Measurements from ENCODE around the gene AP2A2. TPM values are rescaled to one million over a fixed set of nuclear protein-coding genes. Genes with fewer than 3 reads are reported as not detected.

Gene AP2A2
- total RNA-seq, 1 experiment from 2014 or later = 42.6 TPM

DNA sequence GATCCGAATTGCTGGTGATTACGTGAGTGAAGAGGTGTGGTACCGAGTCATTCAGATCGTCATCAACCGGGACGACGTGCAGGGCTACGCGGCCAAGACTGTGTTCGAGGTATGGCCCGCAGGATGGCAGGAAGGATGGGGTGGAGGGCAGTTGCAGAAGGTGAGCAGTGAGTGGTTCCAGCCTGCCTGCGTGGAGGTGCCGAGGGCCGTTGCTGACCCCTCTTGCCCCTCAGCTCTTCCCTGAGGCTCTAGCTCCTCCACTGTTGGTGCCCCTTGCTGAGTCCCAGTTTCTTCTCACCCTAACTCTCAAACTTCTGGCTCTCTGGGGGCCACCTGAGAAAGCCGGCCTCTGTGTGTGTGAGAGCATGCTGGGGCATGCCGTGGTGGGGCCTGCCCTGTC lies 66.9 kb downstream of the AP2A2 start:
- H3K36me3 ChIP-seq = peaks cover 12% of the 10 kb centered on the region

DNA sequence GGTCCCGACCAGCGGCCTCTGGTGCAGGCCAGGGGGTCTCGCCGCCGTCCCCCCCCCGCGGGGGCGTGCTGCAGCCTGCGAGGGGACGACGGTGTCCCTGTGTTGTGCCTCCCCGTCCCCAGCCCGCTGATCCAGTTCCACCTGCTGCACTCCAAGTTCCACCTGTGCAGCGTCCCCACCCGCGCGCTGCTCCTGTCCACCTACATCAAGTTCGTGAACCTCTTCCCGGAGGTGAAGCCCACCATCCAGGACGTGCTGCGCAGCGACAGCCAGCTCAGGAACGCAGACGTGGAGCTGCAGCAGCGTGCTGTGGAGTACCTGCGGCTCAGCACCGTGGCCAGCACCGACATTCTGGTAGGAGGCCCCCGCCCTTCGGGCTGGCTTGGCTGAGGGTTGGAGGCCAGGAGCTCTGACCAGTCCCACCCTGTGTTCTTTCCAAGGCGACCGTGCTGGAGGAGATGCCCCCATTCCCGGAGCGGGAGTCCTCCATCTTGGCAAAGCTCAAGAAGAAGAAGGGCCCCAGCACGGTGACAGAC lies 68.0 kb downstream of the AP2A2 start:
- Histone ChIP-seq H3K4me1 (no peaks in the 10 kb centered on the region), H3K36me3 (peaks cover 11% of the 10 kb centered on the region), H3K4me3 (no peak overlapping the region), H3K9me3 (replicated peaks) (no peaks in the 10 kb centered on the region), H3K27me3 (no peaks in the 10 kb centered on the region), H3K27ac (no peak overlapping the region)
- DNase-seq = no peak

More for the DNA sequence above, 66.9 kb downstream of the AP2A2 start:
- Histone ChIP-seq H3K9me3 (replicated peaks) (no peaks in the 10 kb centered on the region), H3K27me3 (no peaks in the 10 kb centered on the region), H3K4me3 (no peak overlapping the region), H3K4me1 (no peaks in the 10 kb centered on the region), H3K27ac (no peak overlapping the region)
- no peak for DNase-seq

- no peak for DNase-seq
- no peaks in the 10 kb centered on the region for H3K27me3 ChIP-seq
- H3K9me3 ChIP-seq (replicated peaks) = no peaks in the 10 kb centered on the region
- no peak overlapping the region for H3K27ac ChIP-seq
- H3K36me3 ChIP-seq = peaks cover 4% of the 10 kb centered on the region
- H3K4me1 ChIP-seq = no peaks in the 10 kb centered on the region
- no peak overlapping the region for H3K4me3 ChIP-seq
These were observed 69.5 kb downstream of the AP2A2 start for GRCh38 chr11:995044-995751.

DNA sequence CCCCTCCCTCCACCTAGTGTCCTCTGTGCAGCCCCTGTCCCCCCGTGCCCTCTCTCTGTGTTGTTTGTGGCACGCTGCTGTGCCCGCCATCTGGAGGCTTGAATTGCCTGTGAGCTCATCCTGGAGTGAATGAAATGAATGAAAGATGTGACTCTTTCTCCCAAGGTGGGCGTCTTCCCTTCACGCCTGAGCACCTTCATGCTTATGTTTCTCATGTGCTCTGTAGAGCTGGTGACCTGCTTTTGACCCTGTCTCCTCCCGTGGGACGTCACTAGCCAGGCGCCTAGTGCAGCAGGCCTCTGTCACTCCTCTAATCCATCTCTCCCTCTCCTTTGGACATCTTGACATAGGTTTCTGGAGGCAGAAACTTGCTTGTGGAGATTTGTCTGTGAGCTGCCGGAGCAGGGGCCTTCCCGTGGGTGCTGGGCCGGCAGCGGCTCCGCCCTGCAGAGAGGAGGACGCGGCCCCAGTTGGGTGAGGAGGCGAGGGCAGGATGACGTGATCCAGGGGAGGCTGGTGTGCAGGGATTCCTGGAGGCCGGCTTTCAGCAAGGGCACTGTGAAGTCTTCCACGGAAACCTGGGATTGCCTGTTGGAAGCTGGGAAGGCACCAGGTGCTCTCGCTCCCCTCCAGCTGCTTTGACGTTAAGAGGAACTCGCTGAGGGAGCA lies 70.2 kb downstream of the AP2A2 start:
- H3K4me3 ChIP-seq = no peak overlapping the region
- no peak for DNase-seq
- no peaks in the 10 kb centered on the region for H3K9me3 ChIP-seq (replicated peaks)
- peaks cover 4% of the 10 kb centered on the region for H3K36me3 ChIP-seq
- no peaks in the 10 kb centered on the region for H3K27me3 ChIP-seq
- H3K27ac ChIP-seq = no peak overlapping the region
- no peaks in the 10 kb centered on the region for H3K4me1 ChIP-seq

DNA sequence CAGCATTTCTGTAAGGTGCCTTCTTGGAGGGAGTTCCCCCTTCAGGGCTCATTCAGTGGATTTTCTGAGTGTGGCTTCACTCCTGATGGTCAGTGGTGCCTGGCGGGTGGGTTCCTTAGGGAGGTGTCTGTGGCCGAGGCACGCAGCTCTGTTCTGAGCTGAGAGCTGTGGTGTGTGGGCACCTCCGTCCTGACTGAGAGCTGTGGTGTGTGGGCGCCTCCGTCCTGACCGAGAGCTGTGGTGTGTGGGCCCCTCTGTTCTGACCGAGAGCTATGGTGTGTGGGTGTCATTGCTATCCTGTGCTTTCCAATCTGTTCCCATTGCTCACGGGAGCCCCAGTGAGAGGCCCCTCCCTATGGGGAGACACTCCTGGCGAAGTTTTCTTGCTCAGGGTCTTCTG lies 71.0 kb downstream of the AP2A2 start:
- Histone ChIP-seq H3K36me3 (peaks cover 4% of the 10 kb centered on the region), H3K4me1 (no peaks in the 10 kb centered on the region), H3K27me3 (no peaks in the 10 kb centered on the region), H3K4me3 (no peak overlapping the region), H3K9me3 (replicated peaks) (no peaks in the 10 kb centered on the region), H3K27ac (no peak overlapping the region)
- DNase-seq = no peak

DNA sequence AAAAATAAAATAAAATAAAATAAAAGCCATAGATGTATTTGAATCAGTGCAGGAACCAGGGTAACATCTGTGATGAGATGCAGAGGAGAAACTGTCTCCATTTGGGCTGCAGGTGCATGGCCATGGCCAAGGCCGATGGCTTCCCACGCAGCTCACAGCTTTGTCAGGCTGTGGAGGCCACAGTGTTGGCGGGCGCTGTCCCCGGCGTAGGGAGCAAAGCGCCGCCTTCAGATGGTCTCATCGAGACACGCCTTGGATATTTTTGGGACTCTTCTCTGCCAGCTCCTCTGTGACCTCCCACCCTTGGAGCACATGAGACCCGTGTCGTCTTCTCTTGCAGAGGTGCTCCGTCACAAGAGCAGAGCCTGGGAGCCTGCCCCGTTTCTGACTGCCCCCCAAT lies 72.2 kb downstream of the AP2A2 start:
- Histone ChIP-seq H3K27me3 (no peaks in the 10 kb centered on the region), H3K4me1 (no peaks in the 10 kb centered on the region), H3K4me3 (no peak overlapping the region), H3K9me3 (replicated peaks) (no peaks in the 10 kb centered on the region), H3K27ac (no peak overlapping the region), H3K36me3 (peaks cover 11% of the 10 kb centered on the region)
- no peak for DNase-seq

DNA sequence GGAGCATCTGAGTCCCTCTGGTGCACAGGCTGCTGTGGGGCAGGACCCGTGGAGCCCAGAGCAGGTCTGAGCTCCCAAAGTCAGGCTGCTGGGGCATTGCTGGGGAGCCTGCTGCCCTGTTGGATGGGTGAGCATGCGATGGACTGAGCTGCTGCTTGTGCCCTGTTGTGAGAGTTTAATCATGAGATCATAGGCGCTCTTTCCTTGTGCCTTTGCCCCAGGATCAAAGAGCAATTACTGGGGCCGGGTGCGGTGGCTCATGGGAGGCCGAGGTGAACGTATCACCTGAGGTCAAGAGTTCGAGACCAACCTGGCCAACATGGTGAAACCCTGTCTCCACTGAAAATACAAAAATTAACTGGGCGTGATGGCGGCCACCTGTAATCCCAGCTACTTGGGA lies 73.3 kb downstream of the AP2A2 start:
- no peaks in the 10 kb centered on the region for H3K9me3 ChIP-seq (replicated peaks)
- no peaks in the 10 kb centered on the region for H3K27me3 ChIP-seq
- DNase-seq = no peak
- peaks cover 11% of the 10 kb centered on the region for H3K36me3 ChIP-seq
- H3K27ac ChIP-seq = no peak overlapping the region
- H3K4me3 ChIP-seq = no peak overlapping the region
- no peaks in the 10 kb centered on the region for H3K4me1 ChIP-seq

GRCh38 chr11:1000357-1001278 lies 74.9 kb downstream of the AP2A2 start:
- DNase-seq = no peak
- Histone ChIP-seq H3K27ac (no peak overlapping the region), H3K4me3 (no peak overlapping the region), H3K27me3 (no peaks in the 10 kb centered on the region), H3K9me3 (replicated peaks) (no peaks in the 10 kb centered on the region), H3K4me1 (peaks cover 4% of the 10 kb centered on the region), H3K36me3 (peaks cover 11% of the 10 kb centered on the region)

GRCh38 chr11:1001617-1002405 lies 76.1 kb downstream of the AP2A2 start:
- Histone ChIP-seq H3K4me3 (no peak overlapping the region), H3K4me1 (peaks cover 6% of the 10 kb centered on the region), H3K36me3 (peaks cover 11% of the 10 kb centered on the region; the same call in 1 of the 2 replicates), H3K9me3 (replicated peaks) (no peaks in the 10 kb centered on the region), H3K27ac (no peak overlapping the region), H3K27me3 (no peaks in the 10 kb centered on the region)
- no peak for DNase-seq

DNA sequence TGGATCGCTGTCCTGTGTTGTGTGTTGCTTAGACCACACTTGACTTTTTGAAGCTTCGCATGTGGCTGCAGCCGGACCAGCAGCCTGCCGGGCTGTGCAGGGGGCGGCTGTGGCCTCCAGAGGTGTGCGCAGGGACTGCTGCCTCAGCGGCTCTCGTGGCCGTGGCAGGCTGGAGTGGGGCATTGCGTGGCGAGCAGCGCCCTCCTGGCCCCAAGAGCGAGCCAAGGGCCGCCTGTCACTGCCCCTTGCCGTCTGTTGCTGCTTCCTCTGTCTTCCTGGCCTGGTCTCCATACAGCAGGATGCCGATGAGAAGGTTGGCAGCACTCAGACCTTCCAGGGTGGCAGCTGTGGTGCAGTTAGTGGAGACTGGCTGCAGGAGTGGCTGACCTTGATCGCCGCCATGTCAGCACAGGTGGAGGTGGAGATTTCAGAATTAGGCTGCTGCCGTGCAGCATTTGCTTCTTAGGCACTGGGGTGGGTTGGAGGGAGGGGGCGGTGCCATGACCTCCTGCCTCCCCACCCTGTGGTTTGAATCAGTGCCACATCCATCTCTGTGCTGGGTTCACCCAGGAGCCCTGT lies 76.8 kb downstream of the AP2A2 start:
- Histone ChIP-seq H3K36me3 (peaks cover 13% of the 10 kb centered on the region; the same call in 1 of the 2 replicates), H3K9me3 (replicated peaks) (no peaks in the 10 kb centered on the region), H3K4me3 (no peak overlapping the region), H3K4me1 (peaks cover 7% of the 10 kb centered on the region), H3K27me3 (no peaks in the 10 kb centered on the region), H3K27ac (no peak overlapping the region)
- no peak for DNase-seq

DNA sequence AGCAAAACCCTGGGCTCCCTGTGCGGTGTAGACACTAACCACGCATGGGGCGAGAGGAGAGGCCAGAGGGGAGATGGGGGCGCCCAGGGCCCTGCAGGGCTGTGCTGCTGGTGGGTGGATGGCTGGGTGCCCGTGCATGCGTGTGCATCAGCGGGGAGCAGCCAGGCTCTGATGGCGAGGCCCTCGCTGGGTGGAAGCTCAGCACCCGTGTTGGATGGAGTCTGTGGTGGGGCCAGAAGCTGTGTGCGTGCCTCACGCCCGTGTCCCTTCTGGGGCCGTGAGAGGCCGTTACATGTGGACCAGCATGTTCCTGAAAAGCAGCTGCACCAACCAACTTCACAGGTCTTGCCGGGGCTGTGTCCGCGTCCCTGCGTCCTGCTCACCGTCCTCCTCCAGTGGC lies 77.5 kb downstream of the AP2A2 start:
- no peak for DNase-seq
- Histone ChIP-seq H3K9me3 (replicated peaks) (no peaks in the 10 kb centered on the region), H3K4me1 (peaks cover 13% of the 10 kb centered on the region), H3K27ac (no peak overlapping the region), H3K4me3 (no peak overlapping the region), H3K27me3 (no peaks in the 10 kb centered on the region), H3K36me3 (peaks cover 13% of the 10 kb centered on the region; the same call in 1 of the 2 replicates)

DNA sequence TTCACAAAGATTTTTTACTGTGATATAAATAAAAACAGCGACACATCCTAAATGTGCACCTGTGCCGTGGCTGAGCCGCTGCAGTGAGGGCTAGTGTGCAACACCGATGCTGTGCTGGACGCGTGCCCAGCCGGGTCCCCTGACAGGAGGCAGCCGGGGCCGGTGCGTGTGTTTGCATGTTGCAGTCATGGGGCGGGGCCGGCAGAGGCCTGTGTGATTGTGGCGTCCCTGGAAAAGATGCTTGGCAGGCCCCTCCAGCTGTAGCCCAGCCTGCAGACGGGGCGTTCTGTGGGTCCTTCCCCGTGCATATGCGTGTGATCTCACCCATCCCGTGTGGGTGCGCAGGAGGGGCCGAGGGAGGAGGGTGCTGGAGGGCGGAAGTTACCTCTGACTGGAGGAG lies 80.3 kb downstream of the AP2A2 start:
- peak in 1 of 2 experiments; percentile 29 for DNase-seq
- Histone ChIP-seq H3K27ac (peak overlapping the region; percentile 3; the same call in 1 of the 2 replicates), H3K4me3 (no peak overlapping the region), H3K4me1 (peaks cover 32% of the 10 kb centered on the region), H3K36me3 (peaks cover 20% of the 10 kb centered on the region; the same call in 1 of the 2 replicates), H3K27me3 (no peaks in the 10 kb centered on the region), H3K9me3 (replicated peaks) (no peaks in the 10 kb centered on the region)

DNA sequence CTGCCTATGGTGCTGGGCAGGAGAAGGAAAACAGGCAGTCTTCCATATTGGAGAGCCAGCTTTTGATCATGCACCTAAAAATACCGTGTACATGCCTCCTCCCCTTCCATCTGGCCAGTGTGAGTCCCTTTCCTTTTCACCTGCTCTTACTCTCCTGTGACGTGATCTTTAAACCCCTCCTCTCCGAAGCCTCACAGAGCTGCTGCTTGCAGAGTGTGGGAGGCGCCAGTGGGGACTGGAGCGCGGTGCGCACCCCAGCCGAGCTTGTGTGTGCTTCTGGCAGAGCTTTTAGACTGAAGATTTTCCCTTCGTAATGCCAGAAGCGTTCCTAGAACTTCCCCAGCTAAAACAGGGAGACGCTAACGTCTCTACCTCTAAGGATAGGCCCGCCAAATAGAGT lies 81.1 kb downstream of the AP2A2 start:
- peaks cover 20% of the 10 kb centered on the region; the same call in 1 of the 2 replicates for H3K36me3 ChIP-seq
- no peaks in the 10 kb centered on the region for H3K9me3 ChIP-seq (replicated peaks)
- H3K4me1 ChIP-seq = peaks cover 35% of the 10 kb centered on the region
- no peak for DNase-seq
- no peak overlapping the region for H3K27ac ChIP-seq
- no peaks in the 10 kb centered on the region for H3K27me3 ChIP-seq
- H3K4me3 ChIP-seq = no peak overlapping the region

- Histone ChIP-seq H3K27me3 (no peaks in the 10 kb centered on the region), H3K27ac (no peak overlapping the region), H3K4me1 (peaks cover 35% of the 10 kb centered on the region), H3K36me3 (peaks cover 18% of the 10 kb centered on the region; the same call in 1 of the 2 replicates), H3K4me3 (no peak overlapping the region), H3K9me3 (replicated peaks) (no peaks in the 10 kb centered on the region)
- DNase-seq = no peak
These were observed 81.6 kb downstream of the AP2A2 start for GRCh38 chr11:1007279-1007678.

Data from SJCRH30 (cell line).